ENCODE results near the gene PDE1A. TPM values are rescaled to one million over a fixed set of nuclear protein-coding genes. Genes with fewer than 3 reads are reported as not detected.

The PDE1A gene
- total and polyA plus RNA-seq, 3 experiments from 2014 or later: not detected

GRCh38 chr2:182167882-182168281 lies 259.0 kb downstream of the PDE1A start:
- ChIA-PET POLR2A (no interaction called here), CTCF (no interaction called here)
- H3K9me3 Mint-ChIP-seq: no peaks in the 10 kb centered on the region
- peaks cover 2 to 6% of the 10 kb centered on the region in 2 donors for H3K27me3 Mint-ChIP-seq
- Histone ChIP-seq H3K27ac (ENCODE audit: low read depth, low read length) (no peak overlapping the region), H3K4me3 (ENCODE audit: low read length) (no peak overlapping the region), H3K36me3 (ENCODE audit: insufficient read depth, low read length) (no peaks in the 10 kb centered on the region), H3K4me1 (ENCODE audit: insufficient read depth, low read length) (no peaks in the 10 kb centered on the region), H3K27me3 (ENCODE audit: insufficient read depth, low read length, poor library complexity, severe bottlenecking) (no peaks in the 10 kb centered on the region), H3K9me3 (ENCODE audit: low read length) (no peaks in the 10 kb centered on the region)
- no peak overlapping the region for H3K27ac Mint-ChIP-seq
- DNase-seq: no peak
- H3K36me3 Mint-ChIP-seq: no peaks in the 10 kb centered on the region
- no peaks in the 10 kb centered on the region for H3K4me1 Mint-ChIP-seq
- no peak overlapping the region for H3K4me3 Mint-ChIP-seq

- Histone ChIP-seq H3K4me1 (ENCODE audit: insufficient read depth, low read length) (no peaks in the 10 kb centered on the region), H3K9me3 (ENCODE audit: low read length) (no peaks in the 10 kb centered on the region), H3K27ac (ENCODE audit: low read depth, low read length) (no peak overlapping the region), H3K36me3 (ENCODE audit: insufficient read depth, low read length) (no peaks in the 10 kb centered on the region), H3K4me3 (ENCODE audit: low read length) (no peak overlapping the region), H3K27me3 (ENCODE audit: insufficient read depth, low read length, poor library complexity, severe bottlenecking) (no peaks in the 10 kb centered on the region)
- Mint-ChIP-seq H3K9me3 (no peaks in the 10 kb centered on the region), H3K27me3 (peaks cover 2 to 6% of the 10 kb centered on the region in 2 donors), H3K36me3 (no peaks in the 10 kb centered on the region), H3K4me1 (no peaks in the 10 kb centered on the region), H3K27ac (no peak overlapping the region), H3K4me3 (no peak overlapping the region)
- ChIA-PET POLR2A (no interaction called here), CTCF (no interaction called here)
- DNase-seq: no peak
Measured at GRCh38 chr2:182166841-182167240, 260.0 kb downstream of the PDE1A start.

- Mint-ChIP-seq H3K4me1 (no peaks in the 10 kb centered on the region), H3K4me3 (no peak overlapping the region), H3K9me3 (no peaks in the 10 kb centered on the region), H3K27ac (no peak overlapping the region), H3K36me3 (no peaks in the 10 kb centered on the region), H3K27me3 (peaks cover 0 to 9% of the 10 kb centered on the region in 2 donors)
- H3K27ac ChIP-seq (ENCODE audit: low read depth, low read length): no peak overlapping the region
- ChIA-PET POLR2A (no interaction called here), CTCF (no interaction called here)
- DNase-seq: no peak
- H3K27me3 ChIP-seq (ENCODE audit: insufficient read depth, low read length, poor library complexity, severe bottlenecking): no peaks in the 10 kb centered on the region
- H3K4me3 ChIP-seq (ENCODE audit: low read length): no peak overlapping the region
- no peaks in the 10 kb centered on the region for H3K9me3 ChIP-seq (ENCODE audit: low read length)
- H3K36me3 ChIP-seq (ENCODE audit: insufficient read depth, low read length): no peaks in the 10 kb centered on the region
- H3K4me1 ChIP-seq (ENCODE audit: insufficient read depth, low read length): no peaks in the 10 kb centered on the region
Measured at GRCh38 chr2:182166406-182166805, 260.4 kb downstream of the PDE1A start.

GRCh38 chr2:182165202-182165601 lies 261.6 kb downstream of the PDE1A start:
- DNase-seq: no peak
- H3K27ac Mint-ChIP-seq: no peak overlapping the region
- Histone ChIP-seq H3K36me3 (ENCODE audit: insufficient read depth, low read length) (no peaks in the 10 kb centered on the region), H3K4me3 (ENCODE audit: low read length) (no peak overlapping the region), H3K4me1 (ENCODE audit: insufficient read depth, low read length) (no peaks in the 10 kb centered on the region), H3K27ac (ENCODE audit: low read depth, low read length) (no peak overlapping the region), H3K27me3 (ENCODE audit: insufficient read depth, low read length, poor library complexity, severe bottlenecking) (no peaks in the 10 kb centered on the region), H3K9me3 (ENCODE audit: low read length) (no peaks in the 10 kb centered on the region)
- peaks cover 1 to 9% of the 10 kb centered on the region in 2 donors for H3K27me3 Mint-ChIP-seq
- H3K4me1 Mint-ChIP-seq: no peaks in the 10 kb centered on the region
- H3K9me3 Mint-ChIP-seq: no peaks in the 10 kb centered on the region
- CTCF ChIA-PET: no interaction called here
- POLR2A ChIA-PET: no interaction called here
- H3K36me3 Mint-ChIP-seq: no peaks in the 10 kb centered on the region
- H3K4me3 Mint-ChIP-seq: no peak overlapping the region

DNA sequence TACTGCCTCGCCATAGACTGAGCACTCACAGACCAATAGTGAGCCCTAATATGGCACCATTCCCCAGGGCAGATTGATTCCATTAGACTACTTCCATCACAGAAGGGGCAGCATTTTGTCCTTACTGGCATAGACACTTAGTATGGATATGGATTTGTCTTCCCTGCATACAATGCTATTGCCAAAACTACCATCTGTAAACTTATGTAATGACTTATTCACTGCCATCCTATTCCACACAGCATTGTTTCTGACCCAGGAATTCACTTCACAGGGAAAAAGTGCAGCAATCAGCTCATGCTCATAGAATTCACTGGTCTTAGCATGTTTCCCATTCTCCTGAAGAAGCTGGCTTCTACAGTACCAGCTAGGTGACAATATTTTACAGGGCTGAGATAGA lies 262.1 kb downstream of the PDE1A start:
- no peaks in the 10 kb centered on the region for H3K36me3 ChIP-seq (ENCODE audit: insufficient read depth, low read length)
- H3K36me3 Mint-ChIP-seq: no peaks in the 10 kb centered on the region
- no peaks in the 10 kb centered on the region for H3K4me1 ChIP-seq (ENCODE audit: insufficient read depth, low read length)
- H3K27ac Mint-ChIP-seq: no peak overlapping the region
- no peaks in the 10 kb centered on the region for H3K4me1 Mint-ChIP-seq
- no peaks in the 10 kb centered on the region for H3K9me3 ChIP-seq (ENCODE audit: low read length)
- no peaks in the 10 kb centered on the region for H3K9me3 Mint-ChIP-seq
- no peak for DNase-seq
- POLR2A ChIA-PET: no interaction called here
- no peak overlapping the region for H3K27ac ChIP-seq (ENCODE audit: low read depth, low read length)
- CTCF ChIA-PET: no interaction called here
- H3K27me3 ChIP-seq (ENCODE audit: insufficient read depth, low read length, poor library complexity, severe bottlenecking): no peaks in the 10 kb centered on the region
- H3K4me3 Mint-ChIP-seq: no peak overlapping the region
- H3K4me3 ChIP-seq (ENCODE audit: low read length): no peak overlapping the region
- H3K27me3 Mint-ChIP-seq: peaks cover 3 to 9% of the 10 kb centered on the region in 2 donors

GRCh38 chr2:182163878-182164277 lies 263.0 kb downstream of the PDE1A start:
- no peaks in the 10 kb centered on the region for H3K36me3 ChIP-seq (ENCODE audit: insufficient read depth, low read length)
- ChIA-PET POLR2A (no interaction called here), CTCF (no interaction called here)
- Mint-ChIP-seq H3K27me3 (peaks cover 3 to 9% of the 10 kb centered on the region in 2 donors), H3K27ac (no peak overlapping the region), H3K36me3 (no peaks in the 10 kb centered on the region), H3K4me3 (no peak overlapping the region), H3K9me3 (no peaks in the 10 kb centered on the region), H3K4me1 (no peaks in the 10 kb centered on the region)
- H3K27me3 ChIP-seq (ENCODE audit: insufficient read depth, low read length, poor library complexity, severe bottlenecking): no peaks in the 10 kb centered on the region
- H3K4me3 ChIP-seq (ENCODE audit: low read length): no peak overlapping the region
- no peak overlapping the region for H3K27ac ChIP-seq (ENCODE audit: low read depth, low read length)
- H3K9me3 ChIP-seq (ENCODE audit: low read length): no peaks in the 10 kb centered on the region
- DNase-seq: no peak
- no peaks in the 10 kb centered on the region for H3K4me1 ChIP-seq (ENCODE audit: insufficient read depth, low read length)

DNA sequence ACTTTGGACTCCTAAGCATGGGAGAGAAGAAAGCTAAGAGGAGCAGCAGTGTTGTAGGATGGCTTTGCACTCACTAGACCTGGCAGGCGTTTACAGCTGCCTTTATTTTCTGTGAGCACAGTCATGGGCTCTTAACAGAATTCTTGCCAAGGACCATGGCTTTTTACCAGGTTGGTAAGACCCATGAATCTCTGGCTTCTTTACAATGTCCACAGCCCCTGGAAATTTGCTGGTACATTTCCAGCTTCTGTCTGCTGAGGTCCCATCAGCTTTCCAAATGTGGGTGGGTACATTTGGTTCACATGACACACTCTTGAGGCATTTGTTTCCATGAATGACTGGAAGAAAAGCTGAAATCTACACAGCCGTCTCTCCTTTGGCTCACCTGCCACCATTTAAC lies 278.5 kb downstream of the PDE1A start:
- no peaks in the 10 kb centered on the region for H3K9me3 Mint-ChIP-seq
- POLR2A ChIA-PET: no interaction called here

DNA sequence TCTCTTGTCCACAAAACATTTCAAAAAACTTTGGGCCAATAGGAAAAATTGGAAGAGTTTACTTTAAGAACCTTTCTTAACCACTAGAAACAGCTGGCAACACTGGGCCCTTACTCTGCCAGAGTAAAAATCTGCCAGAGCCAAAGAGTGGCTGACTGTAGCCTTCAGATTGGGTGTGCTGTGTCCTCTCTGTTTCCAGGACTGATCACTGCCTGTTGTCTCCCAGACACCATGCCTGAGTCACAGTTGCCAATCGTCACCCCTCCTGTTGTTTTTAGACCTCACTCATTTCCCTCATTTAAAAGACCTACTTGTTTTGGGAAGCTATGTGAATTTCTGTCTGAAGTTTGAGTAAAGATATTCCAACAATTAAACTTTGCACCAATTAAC lies 282.1 kb downstream of the PDE1A start:
- Histone ChIP-seq H3K27me3 (ENCODE audit: insufficient read depth, low read length, poor library complexity, severe bottlenecking) (no peaks in the 10 kb centered on the region), H3K4me1 (ENCODE audit: insufficient read depth, low read length) (no peaks in the 10 kb centered on the region), H3K4me3 (ENCODE audit: low read length) (no peak overlapping the region), H3K27ac (ENCODE audit: low read depth, low read length) (no peak overlapping the region), H3K36me3 (ENCODE audit: insufficient read depth, low read length) (no peaks in the 10 kb centered on the region), H3K9me3 (ENCODE audit: low read length) (no peaks in the 10 kb centered on the region)
- Mint-ChIP-seq H3K27ac (no peak overlapping the region), H3K4me3 (no peak overlapping the region), H3K36me3 (no peaks in the 10 kb centered on the region), H3K4me1 (no peaks in the 10 kb centered on the region), H3K9me3 (no peaks in the 10 kb centered on the region), H3K27me3 (peaks cover 0 to 2% of the 10 kb centered on the region in 2 donors)
- CTCF ChIA-PET: no interaction called here
- no peak for DNase-seq
- POLR2A ChIA-PET: no interaction called here

More for the DNA sequence above, 278.5 kb downstream of the PDE1A start:
- Histone ChIP-seq H3K27me3 (ENCODE audit: insufficient read depth, low read length, poor library complexity, severe bottlenecking) (no peaks in the 10 kb centered on the region), H3K4me3 (ENCODE audit: low read length) (no peak overlapping the region), H3K27ac (ENCODE audit: low read depth, low read length) (no peak overlapping the region), H3K4me1 (ENCODE audit: insufficient read depth, low read length) (no peaks in the 10 kb centered on the region), H3K36me3 (ENCODE audit: insufficient read depth, low read length) (no peaks in the 10 kb centered on the region), H3K9me3 (ENCODE audit: low read length) (no peaks in the 10 kb centered on the region)
- Mint-ChIP-seq H3K4me3 (no peak overlapping the region), H3K4me1 (no peaks in the 10 kb centered on the region), H3K27ac (peak overlapping the region in 1 of 8 donors; percentile 29), H3K36me3 (no peaks in the 10 kb centered on the region), H3K27me3 (peaks cover 2 to 3% of the 10 kb centered on the region in 2 donors)
- CTCF ChIA-PET: no interaction called here
- DNase-seq: no peak
